ENCODE data around the gene FGD6.

DNA sequence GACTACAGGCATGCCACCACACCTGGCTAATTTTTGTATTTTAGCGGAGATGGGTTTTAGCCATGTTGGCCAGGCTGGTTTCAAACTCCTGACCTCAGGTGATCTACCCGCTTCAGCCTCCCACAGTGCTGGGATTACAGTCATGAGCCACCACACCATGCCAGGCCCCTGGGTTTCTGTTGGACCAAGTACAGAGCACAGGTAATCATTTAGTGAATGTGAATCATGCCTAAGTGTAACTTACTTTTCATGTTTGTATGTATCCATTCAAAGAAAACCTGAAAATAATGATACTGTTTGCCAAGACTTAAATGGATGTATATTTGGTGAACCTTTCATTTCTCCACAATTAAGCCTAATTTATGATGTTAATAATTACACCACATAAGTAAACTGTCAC, 65.9 kb downstream of the FGD6 start:
- TF ChIP-seq POLR2A (IDR thresholded peaks at IDR 0.05), result no peak
- TF ChIP-seq, protein P1, sequence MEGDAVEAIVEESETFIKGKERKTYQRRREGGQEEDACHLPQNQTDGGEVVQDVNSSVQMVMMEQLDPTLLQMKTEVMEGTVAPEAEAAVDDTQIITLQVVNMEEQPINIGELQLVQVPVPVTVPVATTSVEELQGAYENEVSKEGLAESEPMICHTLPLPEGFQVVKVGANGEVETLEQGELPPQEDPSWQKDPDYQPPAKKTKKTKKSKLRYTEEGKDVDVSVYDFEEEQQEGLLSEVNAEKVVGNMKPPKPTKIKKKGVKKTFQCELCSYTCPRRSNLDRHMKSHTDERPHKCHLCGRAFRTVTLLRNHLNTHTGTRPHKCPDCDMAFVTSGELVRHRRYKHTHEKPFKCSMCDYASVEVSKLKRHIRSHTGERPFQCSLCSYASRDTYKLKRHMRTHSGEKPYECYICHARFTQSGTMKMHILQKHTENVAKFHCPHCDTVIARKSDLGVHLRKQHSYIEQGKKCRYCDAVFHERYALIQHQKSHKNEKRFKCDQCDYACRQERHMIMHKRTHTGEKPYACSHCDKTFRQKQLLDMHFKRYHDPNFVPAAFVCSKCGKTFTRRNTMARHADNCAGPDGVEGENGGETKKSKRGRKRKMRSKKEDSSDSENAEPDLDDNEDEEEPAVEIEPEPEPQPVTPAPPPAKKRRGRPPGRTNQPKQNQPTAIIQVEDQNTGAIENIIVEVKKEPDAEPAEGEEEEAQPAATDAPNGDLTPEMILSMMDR (IDR thresholded peaks at IDR 0.05), result no peak

Data from testis (tissue), 2 donors.